SU-DHL-6 (cell line): Measurements from ENCODE around the gene TNNT2.

Experiments used
- EZH2phosphoT487 ChIP-seq: fragments of 200-600 bp; sonication (generic), shearing (Covaris generic); conservative IDR thresholded peaks from 2 replicates; pipeline ENCODE4 v1.6.1; 2018; ENCODE audit warnings: mild to moderate bottlenecking, antibody characterized with exemption, low read length, moderate library complexity, mixed read lengths
- TF ChIP-seq, protein P1 (sequence below): fragments of 200-600 bp; sonication (generic); IDR thresholded peaks from one replicate; pipeline ENCODE4 v1.5.1; 2017; ENCODE audit warnings: antibody characterized with exemption, mild to moderate bottlenecking, low read length, moderate library complexity; ENCODE audit not compliant: insufficient read depth, poor library complexity, severe bottlenecking

DNA sequence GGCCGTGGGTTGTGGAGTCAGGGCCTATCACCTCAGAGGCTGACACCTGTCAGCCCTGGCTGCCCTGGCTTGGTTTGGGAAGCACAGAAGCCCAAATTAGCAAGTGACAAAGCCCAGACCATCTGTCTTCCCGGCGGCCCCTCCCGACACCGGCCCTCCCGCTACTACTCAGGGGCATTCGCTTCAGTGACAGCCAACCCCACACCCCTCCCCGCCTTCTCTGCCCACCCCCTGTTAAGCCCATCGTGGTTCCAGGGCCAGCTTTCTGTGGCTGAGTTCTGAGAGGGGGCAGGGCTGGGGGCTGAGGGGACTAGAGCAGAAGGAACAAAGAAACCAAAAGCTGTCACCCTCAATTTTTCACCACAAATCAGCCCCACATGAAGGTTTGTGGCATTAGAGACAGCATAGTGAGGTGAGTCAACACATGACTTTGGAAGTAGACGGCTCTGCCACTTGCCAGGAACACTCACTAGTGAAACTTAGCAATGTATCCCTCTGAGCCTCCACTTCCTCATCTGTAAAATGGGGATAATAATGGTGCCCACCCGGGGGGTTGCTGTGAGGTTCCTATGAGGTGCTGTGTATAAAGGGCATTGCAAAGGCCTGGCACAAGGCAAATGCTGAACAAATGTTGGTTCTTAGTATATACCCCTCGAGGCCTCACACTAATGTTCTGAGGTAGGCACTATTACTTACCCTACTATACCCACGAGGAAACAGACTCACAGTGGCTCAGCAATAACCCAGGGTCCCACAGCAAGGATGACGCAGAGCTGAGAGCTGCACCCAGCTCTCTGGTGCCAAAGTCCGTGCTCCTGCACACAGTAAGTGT lies 49.2 kb upstream of the TNNT2 start:
- TF ChIP-seq, protein P1, sequence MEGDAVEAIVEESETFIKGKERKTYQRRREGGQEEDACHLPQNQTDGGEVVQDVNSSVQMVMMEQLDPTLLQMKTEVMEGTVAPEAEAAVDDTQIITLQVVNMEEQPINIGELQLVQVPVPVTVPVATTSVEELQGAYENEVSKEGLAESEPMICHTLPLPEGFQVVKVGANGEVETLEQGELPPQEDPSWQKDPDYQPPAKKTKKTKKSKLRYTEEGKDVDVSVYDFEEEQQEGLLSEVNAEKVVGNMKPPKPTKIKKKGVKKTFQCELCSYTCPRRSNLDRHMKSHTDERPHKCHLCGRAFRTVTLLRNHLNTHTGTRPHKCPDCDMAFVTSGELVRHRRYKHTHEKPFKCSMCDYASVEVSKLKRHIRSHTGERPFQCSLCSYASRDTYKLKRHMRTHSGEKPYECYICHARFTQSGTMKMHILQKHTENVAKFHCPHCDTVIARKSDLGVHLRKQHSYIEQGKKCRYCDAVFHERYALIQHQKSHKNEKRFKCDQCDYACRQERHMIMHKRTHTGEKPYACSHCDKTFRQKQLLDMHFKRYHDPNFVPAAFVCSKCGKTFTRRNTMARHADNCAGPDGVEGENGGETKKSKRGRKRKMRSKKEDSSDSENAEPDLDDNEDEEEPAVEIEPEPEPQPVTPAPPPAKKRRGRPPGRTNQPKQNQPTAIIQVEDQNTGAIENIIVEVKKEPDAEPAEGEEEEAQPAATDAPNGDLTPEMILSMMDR, result no peak
- TF ChIP-seq EZH2phosphoT487, result no peak
